H9 (cell line): ENCODE results near the gene ETV6. TPM values are rescaled to one million over a fixed set of nuclear protein-coding genes. Genes with fewer than 3 reads are reported as not detected.
A peak's percentile ranks its signal among the peaks of the same experiment; 100 is the strongest.

ENCODE experiments used
- DNase-seq: peaks from one replicate; pipeline ENCODE4 v3.0.0-alpha.2; 2017
- H2AFZ ChIP-seq: one replicate; pipeline ENCODE4 v1.6.1; 2013; ENCODE audit warnings: mild to moderate bottlenecking, low read length, control low read depth, moderate library complexity
- H2AK5ac ChIP-seq: 2 replicates; pipeline ENCODE4 v1.6.1; 2013; ENCODE audit warnings: low read length, control low read depth, mixed read lengths; ENCODE audit not compliant: insufficient read length
- H2BK120ac ChIP-seq: one replicate; pipeline ENCODE4 v1.6.1; 2013; ENCODE audit warnings: low read depth, mild to moderate bottlenecking, low read length, control low read depth, inconsistent platforms; ENCODE audit not compliant: poor library complexity, severe bottlenecking
- H2BK12ac ChIP-seq: 2 replicates; pipeline ENCODE4 v1.6.1; 2013; ENCODE audit warnings: low read length, control low read depth, mixed read lengths, low read depth; ENCODE audit not compliant: insufficient read length
- H2BK15ac ChIP-seq: 2 replicates; pipeline ENCODE4 v1.6.1; 2013; ENCODE audit warnings: low read depth, low read length, control low read depth
- H2BK20ac ChIP-seq: one replicate; pipeline ENCODE4 v1.6.1; 2013; ENCODE audit warnings: low read depth, mild to moderate bottlenecking, low read length, control low read depth, inconsistent platforms; ENCODE audit not compliant: poor library complexity, severe bottlenecking
- H2BK5ac ChIP-seq: 2 replicates; pipeline ENCODE4 v1.6.1; 2013; ENCODE audit warnings: low read length, control low read depth, mixed read lengths; ENCODE audit not compliant: insufficient read length
- H3K14ac ChIP-seq: 2 replicates; pipeline ENCODE4 v1.6.1; 2013; ENCODE audit warnings: low read length, control low read depth; ENCODE audit not compliant: insufficient read depth
- H3K18ac ChIP-seq: 2 replicates; pipeline ENCODE4 v1.6.1; 2013; ENCODE audit warnings: low read depth, mild to moderate bottlenecking, mixed read lengths, low read length, control low read depth; ENCODE audit not compliant: insufficient read length
- H3K23ac ChIP-seq: 2 replicates; pipeline ENCODE4 v1.6.1; 2013; ENCODE audit warnings: low read length, control low read depth, mixed read lengths, low read depth; ENCODE audit not compliant: insufficient read length
- H3K23me2 ChIP-seq: 2 replicates; pipeline ENCODE4 v1.6.1; 2013; ENCODE audit warnings: low read depth, mild to moderate bottlenecking, mixed read lengths, low read length, control low read depth; ENCODE audit not compliant: insufficient read length, poor library complexity, severe bottlenecking
- H3K27ac ChIP-seq: 2 replicates; pipeline ENCODE4 v1.5.1; 2013; ENCODE audit warnings: low read length, control low read depth, mixed read lengths, low read depth; ENCODE audit not compliant: insufficient read length
- H3K27me3 ChIP-seq: 2 replicates; pipeline ENCODE4 v1.6.1; 2013; ENCODE audit warnings: low read length, control low read depth, inconsistent platforms; ENCODE audit not compliant: insufficient read depth
- H3K4ac ChIP-seq: 2 replicates; pipeline ENCODE4 v1.6.1; 2013; ENCODE audit warnings: low read depth, mild to moderate bottlenecking, control low read depth, inconsistent platforms, low read length, moderate library complexity
- H3K4me1 ChIP-seq: 2 replicates; pipeline ENCODE4 v1.6.1; 2013; ENCODE audit warnings: low read length, control low read depth, inconsistent platforms; ENCODE audit not compliant: insufficient read depth
- H3K4me2 ChIP-seq: 2 replicates; pipeline ENCODE4 v1.6.1; 2013; ENCODE audit warnings: low read length, control low read depth, mixed read lengths; ENCODE audit not compliant: insufficient read length, insufficient read depth
- H3K56ac ChIP-seq: 2 replicates; pipeline ENCODE4 v1.6.1; 2013; ENCODE audit warnings: low read depth, mild to moderate bottlenecking, mixed read lengths, low read length, control low read depth; ENCODE audit not compliant: insufficient read length
- H3K79me1 ChIP-seq: 2 replicates; pipeline ENCODE4 v1.6.1; 2013; ENCODE audit warnings: low read depth, mild to moderate bottlenecking, moderate library complexity, low read length, control low read depth, inconsistent platforms; ENCODE audit not compliant: insufficient read depth, poor library complexity, severe bottlenecking
- H3K79me2 ChIP-seq: 2 replicates; pipeline ENCODE4 v1.6.1; 2013; ENCODE audit warnings: low read length, control low read depth, inconsistent platforms; ENCODE audit not compliant: insufficient read depth
- H3K9ac ChIP-seq: 2 replicates; pipeline ENCODE4 v1.6.1; 2013; ENCODE audit warnings: low read length, control low read depth, mixed read lengths; ENCODE audit not compliant: insufficient read length; ENCODE audit errors: extremely low read depth
- H3K9me3 ChIP-seq: one replicate; pipeline ENCODE4 v1.6.1; 2013; ENCODE audit warnings: low read depth, low read length, inconsistent platforms; ENCODE audit not compliant: control insufficient read depth
- H3T11ph ChIP-seq: one replicate; pipeline ENCODE4 v1.6.1; 2013; ENCODE audit warnings: mild to moderate bottlenecking, low read length, control low read depth, inconsistent platforms
- H4K20me1 ChIP-seq: one replicate; pipeline ENCODE4 v1.6.1; 2013; ENCODE audit not compliant: control insufficient read depth, insufficient read length, insufficient read depth
- H4K5ac ChIP-seq: 2 replicates; pipeline ENCODE4 v1.6.1; 2013; ENCODE audit warnings: low read depth, mild to moderate bottlenecking, mixed read lengths, low read length, control low read depth; ENCODE audit not compliant: insufficient read length
- H4K8ac ChIP-seq: replicated peaks from 2 replicates; pipeline ENCODE4 v1.6.1; 2013; ENCODE audit warnings: low read length, control low read depth, mixed read lengths, low read depth; ENCODE audit not compliant: insufficient read length
- H4K91ac ChIP-seq: 2 replicates; pipeline ENCODE4 v1.6.1; 2013; ENCODE audit warnings: low read depth, mild to moderate bottlenecking, moderate library complexity, mixed read lengths, low read length, control low read depth; ENCODE audit not compliant: insufficient read length
- H3K27ac Mint-ChIP-seq, 3 experiments: 2 replicates in 2 of 3; 3 replicates in 1 of 3; pipeline ENCODE4 v1.8.0; 2020 to 2021; ENCODE audit warnings: mixed read lengths in 3 of 3, mild to moderate bottlenecking in 1 of 3, moderate library complexity in 1 of 3
- H3K27me3 Mint-ChIP-seq: 2 replicates; pipeline ENCODE4 v1.8.0; 2021; ENCODE audit warnings: low read depth, mild to moderate bottlenecking, moderate library complexity, mixed read lengths
- H3K36me3 Mint-ChIP-seq, 3 experiments: 2 replicates in 2 of 3; 3 replicates in 1 of 3; pipeline ENCODE4 v1.8.0; 2020 to 2021; ENCODE audit warnings: low read depth in 3 of 3, mixed read lengths in 3 of 3; ENCODE audit not compliant: insufficient read depth in 1 of 3
- H3K4me1 Mint-ChIP-seq, 2 experiments: 2 replicates each; pipeline ENCODE4 v1.8.0; 2020; ENCODE audit warnings: mixed read lengths in 2 of 2
- H3K4me3 Mint-ChIP-seq, 2 experiments: 2 replicates in 1 of 2; 3 replicates in 1 of 2; pipeline ENCODE4 v1.8.0; 2020 to 2021; ENCODE audit warnings: mild to moderate bottlenecking in 2 of 2, mixed read lengths in 2 of 2, moderate library complexity in 1 of 2
- H3K9me3 Mint-ChIP-seq, 2 experiments: 2 replicates in 1 of 2; 3 replicates in 1 of 2; pipeline ENCODE4 v1.8.0; 2020; ENCODE audit warnings: mild to moderate bottlenecking in 2 of 2, mixed read lengths in 2 of 2, moderate library complexity in 1 of 2
- CTCF ChIP-seq: fragments of 200-600 bp; sonication (generic); conservative IDR thresholded peaks from 3 replicates; pipeline ENCODE4 v1.8.0; 2021; ENCODE audit warnings: antibody characterized with exemption, mild to moderate bottlenecking
- WGBS: extraction: QIAGEN DNeasy Blood & Tissue Kit; methylation state at CpG from one replicate; pipeline ENCODE4 v1.1.7; 2013; ENCODE audit warnings: missing lambda C conversion rate, low lambda C conversion rate, mixed read lengths; ENCODE audit not compliant: insufficient read length; ENCODE audit errors: extremely low coverage; 5-methylcytosine and 5-hydroxymethylcytosine counted together
- total RNA-seq: library from RNA; stranded (reverse); gene quantifications from 2 replicates; pipeline ENCODE4 v1.2.1, GENCODE V29; 2021

ETV6 gene
- total RNA-seq, 1 experiment from 2014 or later = 28.7 TPM

GRCh38 chr12:11730299-11731041, 81.0 kb downstream of the ETV6 start:
- H3K4me3 Mint-ChIP-seq = no peak overlapping the region
- TF ChIP-seq CTCF = no peak
- H3K27me3 Mint-ChIP-seq = no peaks in the 10 kb centered on the region
- H3K56ac ChIP-seq = no peak overlapping the region
- no peak overlapping the region for H2BK20ac ChIP-seq
- peaks cover 3% of the 10 kb centered on the region; the same call in 1 of the 2 replicates for H3K4me1 ChIP-seq
- H2AFZ ChIP-seq = no peak overlapping the region
- H3K14ac ChIP-seq = no peak overlapping the region
- H2BK120ac ChIP-seq = no peak overlapping the region
- H3T11ph ChIP-seq = no peak overlapping the region
- H3K4me2 ChIP-seq = no peak overlapping the region
- H4K91ac ChIP-seq = no peak overlapping the region
- H3K23me2 ChIP-seq = no peaks in the 10 kb centered on the region
- no peak overlapping the region for H3K4ac ChIP-seq
- no peaks in the 10 kb centered on the region; a peak in 2 of 7 replicates for H3K36me3 Mint-ChIP-seq
- no CpG with 5 or more reads among the region's 8 CpGs for WGBS
- H3K9ac ChIP-seq = no peak overlapping the region
- no peaks in the 10 kb centered on the region for H3K79me1 ChIP-seq
- H3K9me3 ChIP-seq = no peaks in the 10 kb centered on the region
- peaks cover 15 to 23% of the 10 kb centered on the region in 2 experiments for H3K4me1 Mint-ChIP-seq
- no peaks in the 10 kb centered on the region for H4K20me1 ChIP-seq
- H3K23ac ChIP-seq = no peak overlapping the region
- H3K27ac Mint-ChIP-seq = peak overlapping the region in 2 of 3 experiments; percentile 5 to 30; a peak in 2 of 7 replicates
- H4K8ac ChIP-seq = no peak overlapping the region
- no peak overlapping the region for H2BK12ac ChIP-seq
- no peak overlapping the region for H3K27ac ChIP-seq
- no peak for DNase-seq
- no peak overlapping the region for H2AK5ac ChIP-seq
- H3K27me3 ChIP-seq = no peaks in the 10 kb centered on the region
- no peak overlapping the region for H3K18ac ChIP-seq
- H2BK5ac ChIP-seq = no peak overlapping the region
- H2BK15ac ChIP-seq = no peak overlapping the region
- H3K9me3 Mint-ChIP-seq = no peaks in the 10 kb centered on the region
- no peak overlapping the region for H4K5ac ChIP-seq
- H3K79me2 ChIP-seq = no peaks in the 10 kb centered on the region
